Esophagus squamous epithelium (tissue), 5 donors: ENCODE data around the gene LACRT. TPM values are rescaled to one million over a fixed set of nuclear protein-coding genes. Genes with fewer than 3 reads are reported as not detected.

ENCODE experiments used
- DNase-seq: peaks from one replicate; lab custom pipeline; 2025; lab: John Stamatoyannopoulos, UW
- H3K27ac ChIP-seq, 4 donors: fragments of 200-600 bp; sonication (generic); one replicate each; pipeline ENCODE4 v1.5.1; 2016 to 2019; ENCODE audit warnings: mild to moderate bottlenecking in 1 of 4
- H3K27me3 ChIP-seq, 4 donors: fragments of 200-600 bp; sonication (generic); 1 replicate in 3 of 4; 2 replicates in 1 of 4; pipeline versions ENCODE4 v1.5.1 to v1.6.0; 2017 to 2021; ENCODE audit warnings: antibody characterized with exemption in 1 of 4
- H3K36me3 ChIP-seq, 3 donors: fragments of 200-600 bp; sonication (generic); one replicate each; pipeline ENCODE4 v1.5.1; 2016 to 2019
- H3K4me1 ChIP-seq, 3 donors: fragments of 200-600 bp; sonication (generic); one replicate each; pipeline ENCODE4 v1.5.1; 2017 to 2019
- H3K4me3 ChIP-seq, 4 donors: fragments of 200-600 bp; sonication (generic); 1 replicate in 3 of 4; 2 replicates in 1 of 4; pipeline ENCODE4 v1.5.1; 2016 to 2019; ENCODE audit warnings: mild to moderate bottlenecking in 2 of 4, moderate library complexity in 1 of 4
- H3K9me3 ChIP-seq, 3 donors: fragments of 200-600 bp; sonication (generic); one replicate each; pipeline ENCODE4 v1.5.1; 2016 to 2019
- POLR2A ChIP-seq, 4 donors: fragments of 450-650 bp; IDR thresholded peaks; one replicate each; pipeline ENCODE4 v1.6.1; 2017; ENCODE audit warnings: antibody characterized with exemption in 4 of 4, mild to moderate bottlenecking in 4 of 4, moderate library complexity in 3 of 4
- WGBS, 2 donors: methylation state at CpG; one replicate each; pipeline ENCODE4 v1.1.5; 2018; 5-methylcytosine and 5-hydroxymethylcytosine counted together
- intact Hi-C: fragments of 100-400 bp; cut with DNase I; formaldehyde crosslinking; loops from one replicate; pipeline ENCODE4 v1.15.0; 2022
- total RNA-seq, 4 donors: library from RNA; depleted of rRNA; stranded (reverse); fragments of >200 nt; gene quantifications; one replicate each; pipeline ENCODE4 v1.1.0, GENCODE V29; 2016
- TF ChIP-seq, protein P1 (sequence below), 6 experiments: fragments of 450-650 bp in 4 of 6; fragments of 200-600 bp in 2 of 6; sonication (generic) in 2 of 6; IDR thresholded peaks; one replicate each; pipeline ENCODE4 v1.5.1; 2016 to 2019; ENCODE audit warnings: antibody characterized with exemption in 6 of 6, mild to moderate bottlenecking in 4 of 6, moderate library complexity in 4 of 6
- donor health status: DM: yes; HTN: yes; CAD: no.

LACRT gene
- total RNA-seq, 4 donors from 2014 or later: not detected

DNA sequence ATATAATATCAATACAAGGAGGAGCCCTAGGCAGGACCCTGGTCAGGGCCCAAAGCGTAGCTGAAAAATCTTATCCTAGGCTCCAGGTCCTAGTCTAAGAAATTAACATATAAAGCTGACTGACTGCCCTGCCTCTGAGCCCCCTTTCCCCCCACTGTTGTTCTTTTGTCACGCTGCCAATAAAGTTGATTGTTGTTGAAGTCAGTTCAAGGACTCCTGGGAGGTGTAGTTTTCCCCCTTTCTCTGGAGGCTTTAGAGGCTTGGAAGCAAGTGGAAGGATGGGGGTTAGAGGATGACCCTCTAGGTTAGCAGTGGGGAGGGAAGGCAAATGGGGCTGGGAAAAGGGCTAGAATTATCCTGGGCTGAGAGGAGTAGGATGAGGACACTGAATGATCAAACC lies 49.5 kb downstream of the LACRT start:
- no peak for DNase-seq
- 77 to 80% methylated on average over 2 of the region's 2 CpGs for WGBS, 2 donors
- no peak overlapping the region for H3K4me3 ChIP-seq
- H3K4me1 ChIP-seq: peaks cover 8 to 21% (median 9%) of the 10 kb centered on the region in 3 donors
- H3K27me3 ChIP-seq: peaks cover 0 to 71% (median 0%) of the 10 kb centered on the region in 4 donors
- H3K36me3 ChIP-seq: no peaks in the 10 kb centered on the region
- TF ChIP-seq POLR2A (IDR thresholded peaks at IDR 0.05): no peak
- TF ChIP-seq, protein P1, sequence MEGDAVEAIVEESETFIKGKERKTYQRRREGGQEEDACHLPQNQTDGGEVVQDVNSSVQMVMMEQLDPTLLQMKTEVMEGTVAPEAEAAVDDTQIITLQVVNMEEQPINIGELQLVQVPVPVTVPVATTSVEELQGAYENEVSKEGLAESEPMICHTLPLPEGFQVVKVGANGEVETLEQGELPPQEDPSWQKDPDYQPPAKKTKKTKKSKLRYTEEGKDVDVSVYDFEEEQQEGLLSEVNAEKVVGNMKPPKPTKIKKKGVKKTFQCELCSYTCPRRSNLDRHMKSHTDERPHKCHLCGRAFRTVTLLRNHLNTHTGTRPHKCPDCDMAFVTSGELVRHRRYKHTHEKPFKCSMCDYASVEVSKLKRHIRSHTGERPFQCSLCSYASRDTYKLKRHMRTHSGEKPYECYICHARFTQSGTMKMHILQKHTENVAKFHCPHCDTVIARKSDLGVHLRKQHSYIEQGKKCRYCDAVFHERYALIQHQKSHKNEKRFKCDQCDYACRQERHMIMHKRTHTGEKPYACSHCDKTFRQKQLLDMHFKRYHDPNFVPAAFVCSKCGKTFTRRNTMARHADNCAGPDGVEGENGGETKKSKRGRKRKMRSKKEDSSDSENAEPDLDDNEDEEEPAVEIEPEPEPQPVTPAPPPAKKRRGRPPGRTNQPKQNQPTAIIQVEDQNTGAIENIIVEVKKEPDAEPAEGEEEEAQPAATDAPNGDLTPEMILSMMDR (IDR thresholded peaks at IDR 0.05): no peak
- no peaks in the 10 kb centered on the region for H3K9me3 ChIP-seq
- H3K27ac ChIP-seq: no peak overlapping the region
- intact Hi-C loops: no loop called here

DNA sequence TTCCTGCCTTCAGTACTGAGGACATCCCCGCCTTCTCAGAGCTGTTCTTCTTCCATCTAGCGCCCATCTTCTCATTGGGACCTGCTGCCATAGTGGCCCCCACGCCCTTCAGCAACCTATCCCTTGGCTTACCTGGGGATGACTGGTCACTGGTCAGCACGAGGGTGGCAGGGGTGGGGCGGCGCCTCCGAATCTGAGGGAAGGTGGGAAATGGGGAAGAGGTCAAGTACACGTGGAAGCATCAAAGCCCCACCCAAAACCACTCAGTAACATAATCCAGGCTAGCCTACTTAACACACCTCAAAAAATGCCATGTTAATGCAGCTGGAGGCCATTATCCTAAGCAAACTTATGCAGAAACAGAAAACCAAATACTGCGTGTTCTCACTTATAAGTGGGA lies 50.6 kb downstream of the LACRT start:
- intact Hi-C loops: no loop called here
- no peaks in the 10 kb centered on the region for H3K9me3 ChIP-seq
- H3K4me1 ChIP-seq: peaks cover 9 to 27% (median 15%) of the 10 kb centered on the region in 3 donors
- no peaks in the 10 kb centered on the region for H3K36me3 ChIP-seq
- DNase-seq: no peak
- H3K27me3 ChIP-seq: peaks cover 0 to 60% (median 0%) of the 10 kb centered on the region in 4 donors
- H3K4me3 ChIP-seq: no peak overlapping the region
- no peak overlapping the region for H3K27ac ChIP-seq
- 30 to 56% methylated on average over 2 to 7 of the region's 9 CpGs for WGBS, 2 donors
- no peak for TF ChIP-seq POLR2A (IDR thresholded peaks at IDR 0.05)
- TF ChIP-seq, protein P1 (IDR thresholded peaks at IDR 0.05): no peak

DNA sequence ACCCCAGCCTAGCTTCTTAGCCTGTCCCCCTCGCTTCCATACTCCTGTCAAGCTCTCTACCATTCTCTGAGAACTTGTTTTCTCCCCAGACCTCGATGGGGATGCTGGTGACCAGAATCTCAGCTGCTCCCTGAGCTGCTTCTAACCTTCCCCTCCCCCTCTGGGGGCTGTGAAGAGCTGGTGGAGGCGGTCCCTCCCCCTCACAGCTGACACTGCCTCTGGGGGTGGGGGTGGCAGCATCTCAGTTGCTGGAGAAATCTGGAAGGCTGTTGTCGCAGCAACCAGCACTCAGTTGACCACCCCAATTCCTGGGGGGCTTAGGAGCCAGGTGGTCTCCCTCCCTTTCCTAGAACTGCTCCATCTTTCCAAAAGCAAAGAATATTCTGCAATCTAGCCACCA lies 51.0 kb downstream of the LACRT start:
- Histone ChIP-seq H3K27ac (no peak overlapping the region), H3K36me3 (no peaks in the 10 kb centered on the region), H3K4me1 (peaks cover 9 to 23% (median 12%) of the 10 kb centered on the region in 3 donors), H3K27me3 (peaks cover 0 to 56% (median 0%) of the 10 kb centered on the region in 4 donors), H3K4me3 (no peak overlapping the region), H3K9me3 (no peaks in the 10 kb centered on the region)
- intact Hi-C loops: no loop called here
- no peak for DNase-seq
- 46 to 100% methylated on average over 1 to 3 of the region's 4 CpGs for WGBS, 2 donors
- TF ChIP-seq POLR2A (IDR thresholded peaks at IDR 0.05): no peak
- TF ChIP-seq, protein P1 (IDR thresholded peaks at IDR 0.05): no peak

DNA sequence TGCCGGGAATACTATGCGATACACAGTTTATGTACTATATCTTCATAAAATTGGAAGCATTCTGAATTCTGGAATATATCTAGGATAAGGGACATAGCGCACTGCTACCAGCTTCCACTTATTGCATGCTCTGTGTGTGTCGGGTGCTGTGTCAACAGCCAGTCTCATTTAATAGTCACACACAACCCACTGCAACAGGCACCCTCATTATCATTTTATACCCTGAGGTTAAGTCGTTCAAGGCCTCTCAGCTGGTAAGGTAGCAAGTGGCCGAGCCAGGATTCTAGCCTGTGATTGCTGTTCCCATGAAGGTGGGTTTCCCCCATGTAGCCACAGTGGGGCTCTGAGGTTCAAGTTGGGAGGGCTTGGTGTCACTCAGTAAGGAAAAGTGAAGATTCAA lies 53.3 kb downstream of the LACRT start:
- Histone ChIP-seq H3K9me3 (no peaks in the 10 kb centered on the region), H3K4me3 (no peak overlapping the region), H3K27ac (no peak overlapping the region), H3K36me3 (peaks cover 0 to 5% (median 0%) of the 10 kb centered on the region in 3 donors), H3K4me1 (peaks cover 0 to 9% (median 7%) of the 10 kb centered on the region in 3 donors), H3K27me3 (peaks cover 0 to 39% (median 0%) of the 10 kb centered on the region in 4 donors)
- no peak for DNase-seq
- intact Hi-C loops: no loop called here
- 90 to 91% methylated on average over 6 of the region's 6 CpGs for WGBS, 2 donors
- TF ChIP-seq, protein P1 (IDR thresholded peaks at IDR 0.05): no peak
- no peak for TF ChIP-seq POLR2A (IDR thresholded peaks at IDR 0.05)

Other genes starting within 250 kb of the LACRT start
- gene ITGA5, start 215.6 kb downstream of the LACRT start, total RNA-seq: 100 to 1,000 TPM in 1 of 4 donors, 10 to 100 TPM in 2, 1 to 10 TPM in 1; 7.5 to 112 (median 37.3) TPM
- 1 to 10 TPM in 1 of 4 donors, not detected in 3; 1.6 TPM for gene GTSF1, start 161.3 kb downstream of the LACRT start, total RNA-seq
- 10 to 100 TPM in 2 of 4 donors, 1 to 10 TPM in 2; 3.6 to 31.9 (median 7.8) TPM for gene NCKAP1L, start 137.1 kb downstream of the LACRT start, total RNA-seq
- gene PDE1B, start 85.3 kb downstream of the LACRT start, total RNA-seq: 1 to 10 TPM in 3 of 4 donors, under 1 TPM in 1; 0.91 to 6.5 (median 1.4) TPM
- gene PPP1R1A, start 46.2 kb downstream of the LACRT start, total RNA-seq: 1 to 10 TPM in 1 of 4 donors, under 1 TPM in 2, not detected in 1; 0.15 to 1.9 (median 0.26) TPM
- not detected for gene DCD, start 13.5 kb upstream of the LACRT start, total RNA-seq
- 1 to 10 TPM in 1 of 4 donors, not detected in 3; 1.1 TPM for gene MUCL1, start 219.6 kb upstream of the LACRT start, total RNA-seq